MM.1S (cell line): ENCODE measurements around the gene SLC23A2.

Source experiments
- DNase-seq: peaks from one replicate; pipeline ENCODE4 v3.0.0-alpha.2; 2015
- H2AFZ ChIP-seq: fragments of 300-600 bp; sonication (generic); 2 replicates; pipeline ENCODE4 v1.6.0; 2016; ENCODE audit warnings: antibody characterized with exemption, low read length
- H3F3A ChIP-seq: fragments of 300-600 bp; sonication (generic); 2 replicates; pipeline ENCODE4 v1.6.1; 2016; ENCODE audit warnings: mild to moderate bottlenecking, antibody characterized with exemption, low read length, moderate library complexity, mixed read lengths; ENCODE audit not compliant: insufficient read depth
- H3K27ac ChIP-seq: fragments of 300-600 bp; sonication (generic); 2 replicates; pipeline ENCODE4 v1.5.1; 2016; ENCODE audit warnings: mild to moderate bottlenecking, low read length
- H3K27me3 ChIP-seq: fragments of 300-600 bp; sonication (generic); replicated peaks from 2 replicates; pipeline ENCODE4 v1.6.0; 2016; ENCODE audit warnings: low read length; ENCODE audit not compliant: insufficient read depth
- H3K36me3 ChIP-seq: fragments of 300-600 bp; sonication (generic); replicated peaks from 2 replicates; pipeline ENCODE4 v1.6.1; 2016; ENCODE audit warnings: mild to moderate bottlenecking, low read length, mixed read lengths; ENCODE audit not compliant: insufficient read depth
- H3K4me1 ChIP-seq: fragments of 300-600 bp; sonication (generic); 2 replicates; pipeline ENCODE4 v1.6.1; 2016; ENCODE audit warnings: low read length, mixed read lengths
- H3K4me2 ChIP-seq: fragments of 300-600 bp; sonication (generic); 2 replicates; pipeline ENCODE4 v1.6.0; 2016; ENCODE audit warnings: low read depth, low read length
- H3K4me3 ChIP-seq: fragments of 300-600 bp; sonication (generic); 2 replicates; pipeline ENCODE4 v1.5.1; 2016; ENCODE audit warnings: low read length, mixed read lengths
- H3K79me2 ChIP-seq: fragments of 300-600 bp; sonication (generic); 2 replicates; pipeline ENCODE4 v1.6.1; 2016; ENCODE audit warnings: mixed run types, low read length, mixed read lengths
- H3K9ac ChIP-seq: fragments of 300-600 bp; sonication (generic); 2 replicates; pipeline ENCODE4 v1.6.1; 2016; ENCODE audit warnings: low read length, mixed read lengths
- H3K9me2 ChIP-seq: fragments of 300-600 bp; sonication (generic); replicated peaks from 2 replicates; pipeline ENCODE4 v1.6.1; 2016; ENCODE audit warnings: mild to moderate bottlenecking, low read length, mixed read lengths; ENCODE audit not compliant: insufficient read depth
- H3K9me3 ChIP-seq: fragments of 300-600 bp; sonication (generic); replicated peaks from 2 replicates; pipeline ENCODE4 v1.6.1; 2016; ENCODE audit warnings: mild to moderate bottlenecking, low read length, mixed read lengths; ENCODE audit not compliant: insufficient read depth
- H4K20me1 ChIP-seq: fragments of 300-600 bp; sonication (generic); 2 replicates; pipeline ENCODE4 v1.6.1; 2016; ENCODE audit warnings: mild to moderate bottlenecking, low read length, moderate library complexity, mixed read lengths; ENCODE audit not compliant: insufficient read depth
- CTCF ChIP-seq: fragments of 300-600 bp; sonication (generic); IDR thresholded peaks from 2 replicates; pipeline ENCODE4 v1.5.1; 2016; ENCODE audit warnings: antibody characterized with exemption, low read length, mixed read lengths
- EZH2 ChIP-seq: fragments of 300-600 bp; sonication (generic); optimal IDR thresholded peaks from 2 replicates; pipeline ENCODE3; 2017; ENCODE audit warnings: low read depth, mild to moderate bottlenecking, antibody characterized with exemption, low read length, mixed read lengths
- EZH2phosphoT487 ChIP-seq: fragments of 300-600 bp; sonication (generic); IDR thresholded peaks from 2 replicates; pipeline ENCODE4 v1.6.1; 2018; ENCODE audit warnings: antibody characterized with exemption, low read length

Gene SLC23A2

DNA sequence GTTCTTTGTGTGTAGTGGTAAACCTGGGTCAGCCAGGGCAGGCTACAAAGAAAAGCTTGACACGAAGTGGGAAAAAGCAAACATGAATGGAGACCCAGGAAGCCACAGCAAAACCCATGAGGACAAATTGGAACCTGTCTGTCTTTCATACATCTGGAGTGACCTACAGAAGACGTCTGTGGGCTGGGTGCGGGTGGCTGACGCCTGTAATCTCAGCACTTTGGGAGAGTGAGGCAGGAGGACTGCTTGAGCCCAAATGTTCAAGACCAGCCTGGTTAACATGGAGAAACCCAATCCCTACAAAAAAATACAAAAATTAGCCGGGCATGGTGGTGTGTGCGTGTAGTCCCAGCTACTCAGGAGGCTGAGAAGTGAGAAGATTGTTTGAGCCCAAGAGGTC is 164.8 kb downstream of the SLC23A2 start:
- no peaks in the 10 kb centered on the region for H3K27me3 ChIP-seq
- no peak overlapping the region for H3K4me2 ChIP-seq
- H4K20me1 ChIP-seq = no peaks in the 10 kb centered on the region
- no peaks in the 10 kb centered on the region for H3K36me3 ChIP-seq
- TF ChIP-seq EZH2phosphoT487 (no peak), EZH2 (no peak), CTCF (no peak)
- no peaks in the 10 kb centered on the region for H3K9me3 ChIP-seq
- DNase-seq = no peak
- no peak overlapping the region for H3K27ac ChIP-seq
- H3K4me3 ChIP-seq = no peak overlapping the region
- no peak overlapping the region for H2AFZ ChIP-seq
- H3F3A ChIP-seq = no peaks in the 10 kb centered on the region
- no peaks in the 10 kb centered on the region for H3K4me1 ChIP-seq
- H3K9me2 ChIP-seq = no peaks in the 10 kb centered on the region
- H3K79me2 ChIP-seq = no peaks in the 10 kb centered on the region
- no peak overlapping the region for H3K9ac ChIP-seq

- no peaks in the 10 kb centered on the region for H3K36me3 ChIP-seq
- H3K9ac ChIP-seq = no peak overlapping the region
- no peak for DNase-seq
- TF ChIP-seq EZH2 (no peak), EZH2phosphoT487 (no peak), CTCF (no peak)
- H3K27ac ChIP-seq = no peak overlapping the region
- no peak overlapping the region for H3K4me2 ChIP-seq
- H3K79me2 ChIP-seq = no peaks in the 10 kb centered on the region
- no peaks in the 10 kb centered on the region for H4K20me1 ChIP-seq
- no peaks in the 10 kb centered on the region for H3K9me2 ChIP-seq
- H3K4me1 ChIP-seq = no peaks in the 10 kb centered on the region
- H2AFZ ChIP-seq = no peak overlapping the region
- no peaks in the 10 kb centered on the region for H3K9me3 ChIP-seq
- H3F3A ChIP-seq = no peaks in the 10 kb centered on the region
- H3K4me3 ChIP-seq = no peak overlapping the region
- no peaks in the 10 kb centered on the region for H3K27me3 ChIP-seq
Measured at GRCh38 chr20:4835244-4836177, 165.8 kb downstream of the SLC23A2 start.

GRCh38 chr20:4833074-4833728 is 168.1 kb downstream of the SLC23A2 start:
- H3K36me3 ChIP-seq = no peaks in the 10 kb centered on the region

More at GRCh38 chr20:4833074-4833728, 168.1 kb downstream of the SLC23A2 start:
- Histone ChIP-seq H3K4me1 (no peaks in the 10 kb centered on the region), H3K4me2 (no peak overlapping the region), H3K79me2 (no peaks in the 10 kb centered on the region), H2AFZ (no peak overlapping the region), H3K9ac (no peak overlapping the region), H4K20me1 (no peaks in the 10 kb centered on the region), H3K27me3 (no peaks in the 10 kb centered on the region), H3K9me2 (no peaks in the 10 kb centered on the region), H3F3A (no peaks in the 10 kb centered on the region), H3K9me3 (no peaks in the 10 kb centered on the region), H3K27ac (no peak overlapping the region), H3K4me3 (no peak overlapping the region)
- TF ChIP-seq CTCF (no peak), EZH2phosphoT487 (no peak), EZH2 (no peak)
- DNase-seq = no peak
